Hepatic stellate cell (primary cell): ENCODE measurements around the gene WBP1L.
"Not testable (repeated sequence)": the region's sequence is repeated elsewhere in the genome, so short reads cannot be mapped to it uniquely, and the experiment has no call there.

Source experiments
- DNase-seq: peaks from one replicate; pipeline ENCODE4 v3.0.0; 2011; ENCODE audit warnings: low spot score

WBP1L gene

DNA sequence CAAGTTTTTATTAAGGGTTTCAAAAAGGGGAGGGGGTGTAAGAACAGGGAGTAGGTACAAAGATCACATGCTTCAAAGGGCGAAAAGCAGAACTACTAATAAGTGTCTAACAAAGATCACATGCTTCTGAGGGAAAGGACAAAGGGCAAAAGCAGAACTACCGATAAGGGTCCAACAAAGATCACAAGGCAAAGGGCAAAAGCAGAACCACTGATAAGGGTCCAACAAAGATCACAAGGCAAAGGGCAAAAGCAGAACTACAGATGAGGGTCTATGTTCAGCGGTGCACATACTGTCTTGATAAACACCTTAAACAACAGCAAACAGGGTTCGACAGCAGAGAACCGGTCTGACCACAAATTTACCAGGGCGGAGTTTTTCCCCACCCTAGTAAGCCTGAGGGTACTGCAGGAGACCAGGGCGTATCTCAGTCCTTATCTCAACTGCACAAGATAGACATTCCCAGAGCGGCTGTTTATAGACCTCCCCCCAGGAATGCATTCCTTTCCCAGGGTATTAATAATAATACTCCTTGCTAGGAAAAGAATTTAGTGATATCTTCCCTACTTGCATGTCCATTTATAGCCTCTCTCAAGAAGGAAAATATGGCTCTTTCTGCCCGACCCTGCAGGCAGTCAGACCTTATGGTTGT is 94.7 kb downstream of the WBP1L start:
- DNase-seq: not testable (repeated sequence)

DNA sequence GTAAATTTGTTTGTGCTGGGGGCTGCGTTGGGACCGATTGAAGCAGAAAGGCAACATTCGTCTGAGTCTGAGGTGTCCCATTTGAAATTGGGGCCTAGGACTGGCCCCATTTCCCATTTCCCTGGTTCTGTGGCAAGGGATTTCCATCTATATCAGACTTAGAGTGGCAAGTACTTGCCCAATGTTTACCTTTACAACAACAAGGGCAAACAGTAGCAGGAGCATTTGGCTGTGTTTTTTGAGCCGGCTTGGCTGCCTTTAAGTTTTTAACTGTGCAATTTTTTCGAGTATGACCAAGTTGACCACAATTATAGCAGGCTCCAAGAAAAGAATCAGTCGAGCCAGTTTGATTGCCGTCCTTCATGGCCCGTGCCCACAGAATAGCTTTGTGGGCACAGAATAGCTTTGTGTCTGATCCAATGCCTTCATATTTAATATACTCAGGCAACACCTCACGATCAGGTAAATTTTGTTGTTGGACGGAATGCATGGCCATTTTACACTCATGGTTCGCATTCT is 98.1 kb downstream of the WBP1L start:
- no peak for DNase-seq

DNA sequence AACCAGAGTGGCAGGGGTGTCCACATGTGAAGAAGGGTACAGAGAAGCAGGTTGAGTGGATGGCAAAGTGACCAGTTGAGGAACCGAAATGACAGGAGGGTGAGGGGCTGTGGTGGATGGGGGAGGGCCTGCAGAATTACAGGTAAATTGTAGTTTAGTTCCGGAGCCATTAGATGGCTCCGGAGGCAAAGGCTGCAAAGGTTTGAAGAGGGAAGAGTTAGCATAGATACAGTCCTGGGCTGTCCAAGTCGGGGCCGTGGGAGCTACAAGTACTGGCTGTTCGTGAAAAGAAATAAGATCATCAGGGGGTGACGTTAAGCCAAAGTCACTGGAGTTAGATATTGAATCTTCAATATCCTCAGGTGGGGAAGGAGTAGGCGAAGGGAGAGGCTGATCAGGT is 99.4 kb downstream of the WBP1L start:
- not testable (repeated sequence) for DNase-seq

DNA sequence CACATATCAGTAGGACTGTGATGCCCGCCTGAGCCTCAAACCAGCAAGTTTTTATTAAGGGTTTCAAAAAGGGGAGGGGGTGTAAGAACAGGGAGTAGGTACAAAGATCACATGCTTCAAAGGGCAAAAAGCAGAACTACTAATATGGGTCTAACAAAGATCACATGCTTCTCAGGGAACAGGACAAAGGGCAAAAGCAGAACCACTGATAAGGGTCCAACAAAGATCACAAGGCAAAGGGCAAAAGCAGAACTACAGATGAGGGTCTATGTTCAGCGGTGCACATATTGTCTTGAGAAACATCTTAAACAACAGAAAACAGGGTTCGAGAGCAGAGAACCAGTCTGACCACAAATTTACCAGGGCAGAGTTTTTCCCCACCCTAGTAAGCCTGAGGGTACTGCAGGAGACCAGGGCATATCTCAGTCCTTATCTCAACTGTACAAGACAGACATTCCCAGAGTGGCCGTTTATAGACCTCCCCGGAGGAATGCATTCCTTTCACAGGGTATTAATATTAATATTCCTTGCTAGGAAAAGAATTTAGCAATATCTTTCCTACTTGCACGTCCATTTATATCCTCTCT is 100.5 kb downstream of the WBP1L start:
- DNase-seq: not testable (repeated sequence)

DNA sequence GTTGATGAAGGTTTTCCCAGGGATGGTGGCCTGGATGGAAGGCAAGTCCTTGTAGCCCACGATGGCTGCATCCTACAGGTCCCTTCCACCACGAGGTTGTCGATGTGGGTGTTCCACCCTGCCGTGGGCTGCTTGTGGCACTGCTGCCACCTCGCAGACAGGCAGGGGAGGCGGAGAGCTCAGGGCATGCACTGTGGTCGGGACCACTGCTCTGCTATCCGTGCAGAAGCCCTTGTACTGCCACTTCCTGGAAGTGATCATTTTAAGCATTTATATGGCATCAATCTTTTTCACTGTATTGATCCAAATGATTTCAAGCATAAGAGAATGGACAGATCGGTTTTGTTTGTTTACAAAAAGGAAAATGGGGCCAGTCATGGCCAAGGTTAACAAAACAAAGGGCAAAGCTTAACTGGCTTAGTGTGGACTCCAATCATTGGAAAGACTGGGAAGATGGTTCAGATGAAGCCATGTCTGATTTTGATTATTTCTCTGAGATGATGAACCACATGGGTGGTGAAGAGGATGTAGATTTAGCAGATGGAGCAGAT is 101.7 kb downstream of the WBP1L start:
- DNase-seq: no peak

DNA sequence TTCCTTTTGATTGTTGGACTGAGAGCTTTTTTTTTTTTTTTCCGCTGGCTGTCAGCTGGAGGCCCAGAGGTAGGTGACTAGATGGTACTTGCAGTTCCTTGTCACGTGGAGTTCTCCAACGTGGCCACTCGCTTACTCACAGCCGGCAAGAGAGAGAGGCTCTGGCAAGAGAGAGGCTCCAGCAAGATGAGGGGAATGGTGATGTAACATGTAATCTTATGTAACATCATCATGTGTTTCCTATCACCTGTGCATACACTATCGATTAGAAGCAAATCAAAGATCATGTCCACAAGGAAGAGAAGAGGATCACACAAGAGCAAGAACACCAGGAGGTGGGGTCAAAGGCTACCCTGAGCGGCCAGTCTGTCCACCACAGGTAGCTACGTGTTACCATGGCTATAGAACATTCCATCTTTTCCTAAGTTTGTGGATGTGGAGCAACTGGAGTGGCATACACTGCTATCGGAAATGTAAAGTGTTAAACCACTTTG is 106.3 kb downstream of the WBP1L start:
- no peak for DNase-seq

DNA sequence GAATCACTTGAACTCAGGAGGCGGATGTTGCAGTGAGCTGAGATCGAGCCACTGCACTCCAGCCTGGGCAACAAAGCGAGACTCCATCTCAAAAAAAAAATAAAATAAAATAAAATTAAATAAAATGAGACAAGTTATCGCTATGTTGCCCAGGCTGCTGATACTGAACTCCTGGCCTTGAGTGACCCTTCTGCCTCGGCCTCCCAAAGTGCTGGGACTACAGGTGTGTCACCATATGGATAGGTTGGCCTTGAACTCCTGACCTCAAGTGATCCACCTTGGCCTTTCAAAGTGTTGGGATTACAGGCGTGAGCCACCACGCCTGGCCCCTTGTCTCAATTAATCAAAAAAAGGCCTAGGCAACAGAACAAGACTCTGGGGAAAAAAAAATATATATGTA is 109.5 kb downstream of the WBP1L start:
- DNase-seq: not testable (repeated sequence)

DNA sequence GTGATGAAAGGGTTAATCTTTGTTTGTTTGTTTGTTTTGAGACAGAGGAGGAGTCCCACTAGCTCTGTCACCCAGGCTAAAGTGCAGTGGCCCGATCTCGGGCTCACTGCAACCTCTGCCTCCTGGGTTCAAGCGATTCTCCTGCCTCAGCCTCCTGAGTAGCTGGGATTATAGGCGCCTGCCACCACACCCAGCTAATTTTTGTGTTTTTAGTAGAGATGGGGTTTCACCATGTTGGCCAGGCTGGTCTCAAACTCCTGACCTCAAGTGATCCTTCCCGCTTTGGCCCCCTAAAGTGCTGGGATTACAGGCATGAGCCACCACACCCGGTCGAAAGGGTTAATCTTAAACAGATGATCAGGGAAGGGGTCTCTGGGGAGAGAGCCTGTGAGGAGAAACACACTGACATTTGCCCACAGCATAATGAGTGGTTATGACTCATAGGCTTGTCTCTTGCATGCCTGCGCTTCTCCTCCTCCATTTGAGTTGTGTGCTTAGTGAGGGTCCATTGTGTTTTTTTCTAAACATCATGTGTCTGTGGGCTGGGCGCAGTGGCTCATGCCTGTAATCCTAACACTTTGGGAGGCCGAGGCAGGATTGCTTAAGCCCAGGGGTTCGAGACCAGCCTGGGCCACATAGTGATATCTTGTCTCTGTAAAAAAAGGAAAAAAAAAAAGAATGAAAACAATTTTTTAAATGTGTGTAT is 112.1 kb downstream of the WBP1L start:
- DNase-seq: peak; percentile 77

DNA sequence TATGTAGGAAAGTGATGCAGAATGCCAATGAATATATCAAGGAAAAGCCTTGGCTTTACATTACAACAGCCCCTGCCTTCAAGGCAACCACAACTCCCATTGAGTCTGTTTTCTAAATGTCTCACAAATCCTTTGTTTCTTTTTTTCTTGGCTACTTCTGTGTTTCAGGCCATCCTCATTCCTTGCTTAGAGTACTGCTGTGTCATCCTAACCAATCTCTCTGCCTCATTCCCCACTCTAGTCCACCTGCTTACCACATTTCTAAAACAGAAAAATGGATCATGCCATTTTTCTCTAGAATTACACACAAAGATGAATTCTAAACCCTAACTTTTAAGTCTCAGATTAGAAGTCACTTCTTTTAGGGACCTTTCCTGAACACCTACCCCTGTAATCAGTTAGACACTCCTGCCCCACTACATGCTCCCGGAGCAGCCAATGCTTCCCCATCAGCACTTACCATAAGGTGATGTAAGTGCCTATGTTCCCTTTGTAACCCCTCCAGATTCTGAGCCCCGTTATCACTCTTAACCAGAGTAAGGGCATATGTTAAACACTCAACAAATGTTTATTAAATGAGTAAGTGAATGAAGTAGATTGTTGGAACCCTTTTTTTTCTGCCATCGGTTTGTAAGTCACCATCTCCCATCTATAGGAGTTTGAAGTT is 113.1 kb downstream of the WBP1L start:
- DNase-seq: no peak

DNA sequence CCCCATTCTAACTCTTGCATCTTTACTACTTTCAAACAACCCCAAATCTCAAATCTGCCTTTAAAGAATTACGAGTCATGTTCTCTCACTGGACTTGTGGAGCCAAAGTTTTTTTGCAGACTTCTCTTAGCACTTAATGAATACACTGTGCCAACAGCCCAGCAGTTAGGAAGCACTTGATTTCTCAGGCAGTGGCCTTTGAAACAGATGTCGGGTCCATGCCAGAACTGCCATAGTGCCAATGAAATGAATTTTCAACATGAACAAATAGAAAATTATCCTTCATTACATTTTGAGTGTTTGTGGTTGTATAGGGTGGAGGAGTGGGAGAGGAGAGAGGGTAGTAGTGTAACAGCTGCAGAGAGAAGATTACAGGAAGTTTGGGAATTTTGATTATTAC is 116.2 kb downstream of the WBP1L start:
- no peak for DNase-seq

DNA sequence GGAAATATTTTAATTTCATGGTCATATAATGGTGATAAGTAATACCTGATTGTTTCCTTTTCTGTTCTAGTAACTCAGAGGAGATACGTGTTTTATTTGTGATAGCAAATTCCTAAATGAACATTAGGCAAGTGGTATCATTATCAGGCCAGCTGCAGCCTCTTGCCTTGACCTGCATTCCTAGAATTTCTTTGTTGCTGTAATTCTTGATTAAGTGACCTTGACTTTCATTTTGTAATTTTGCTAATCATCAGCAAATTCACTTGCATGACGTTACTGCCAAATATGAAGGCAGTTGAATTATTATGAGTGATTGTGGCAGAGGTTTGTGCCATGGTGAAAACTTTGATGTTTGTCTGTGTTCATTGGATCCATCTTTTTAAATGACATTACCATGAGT is 119.9 kb downstream of the WBP1L start:
- no peak for DNase-seq

DNA sequence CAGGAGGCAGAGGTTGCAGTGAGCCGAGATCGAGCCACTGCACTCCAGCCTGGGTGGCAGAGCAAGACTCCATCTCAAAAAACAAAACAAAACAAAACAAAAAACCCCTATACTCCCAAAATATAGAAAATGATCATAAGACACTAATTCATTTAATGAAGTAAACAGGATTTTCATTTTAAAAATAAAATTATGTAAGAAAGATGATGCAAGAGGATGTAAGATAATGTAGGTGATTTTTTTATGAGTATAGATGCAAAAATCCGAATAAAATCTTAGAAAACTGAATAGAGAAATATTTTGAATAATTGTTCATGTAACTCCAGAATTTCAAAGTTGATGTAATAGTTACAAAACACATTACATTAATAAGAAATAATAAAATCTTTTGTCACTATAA is 121.9 kb downstream of the WBP1L start:
- DNase-seq: no peak
